HG02943 (cell line): ENCODE results near the gene TIMMDC1.
"Not testable (repeated sequence)": the region's sequence is repeated elsewhere in the genome, so short reads cannot be mapped to it uniquely, and the experiment has no call there.

Source experiments
- ATAC-seq: cut with Tn5 transposase; IDR thresholded peaks from one replicate; pipeline ENCODE4 v1.9.1; 2021; ENCODE audit warnings: mild to moderate bottlenecking, low read depth, moderate library complexity; ENCODE audit not compliant: unreplicated experiment

Gene TIMMDC1

GRCh38 chr3:119508172-119508845 is 10.0 kb downstream of the TIMMDC1 start:
- ATAC-seq, result no peak

- no peak for ATAC-seq
Measured at GRCh38 chr3:119510690-119511089, 12.3 kb downstream of the TIMMDC1 start.

- no peak for ATAC-seq
Measured at GRCh38 chr3:119514637-119515036, 16.3 kb downstream of the TIMMDC1 start.

DNA sequence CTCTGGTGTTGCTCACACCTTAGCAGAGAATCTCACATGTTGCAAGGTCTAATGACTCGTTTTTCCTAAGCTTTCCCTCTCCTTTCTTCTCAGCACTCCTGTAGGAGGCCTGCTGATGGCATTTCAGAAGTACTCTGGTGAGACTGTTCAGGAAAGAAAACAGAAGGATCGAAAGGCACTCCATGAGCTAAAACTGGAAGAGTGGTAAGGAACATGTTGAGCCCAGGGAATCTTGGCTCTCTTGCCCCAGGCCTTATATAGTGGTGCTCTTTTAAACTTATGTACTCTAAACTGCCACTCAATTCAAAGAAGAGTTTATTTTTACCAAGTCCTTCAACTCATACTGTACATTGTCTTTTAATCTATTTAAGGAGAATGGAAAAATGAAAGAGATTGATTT is 18.8 kb downstream of the TIMMDC1 start:
- ATAC-seq, result no peak

DNA sequence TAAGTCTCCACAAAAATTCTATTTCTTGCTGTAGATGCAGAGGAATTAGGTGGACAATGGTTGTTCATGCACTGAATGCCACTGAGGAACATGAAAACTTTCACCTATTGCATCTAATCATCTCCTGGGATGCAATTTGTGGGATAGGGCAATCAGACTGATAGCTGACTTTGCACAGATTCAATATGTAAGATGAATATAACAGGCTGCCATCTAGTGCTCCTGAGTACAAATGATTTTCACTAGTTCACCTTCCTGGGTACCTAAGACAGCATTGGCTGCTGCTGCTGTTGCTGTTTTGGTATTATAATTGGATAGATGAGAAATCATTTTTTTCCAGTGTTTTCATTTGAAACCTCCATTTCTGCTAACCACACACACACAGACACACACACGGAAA is 19.7 kb downstream of the TIMMDC1 start:
- ATAC-seq, result no peak

GRCh38 chr3:119524931-119525662 is 26.8 kb downstream of the TIMMDC1 start:
- ATAC-seq, result no peak

DNA sequence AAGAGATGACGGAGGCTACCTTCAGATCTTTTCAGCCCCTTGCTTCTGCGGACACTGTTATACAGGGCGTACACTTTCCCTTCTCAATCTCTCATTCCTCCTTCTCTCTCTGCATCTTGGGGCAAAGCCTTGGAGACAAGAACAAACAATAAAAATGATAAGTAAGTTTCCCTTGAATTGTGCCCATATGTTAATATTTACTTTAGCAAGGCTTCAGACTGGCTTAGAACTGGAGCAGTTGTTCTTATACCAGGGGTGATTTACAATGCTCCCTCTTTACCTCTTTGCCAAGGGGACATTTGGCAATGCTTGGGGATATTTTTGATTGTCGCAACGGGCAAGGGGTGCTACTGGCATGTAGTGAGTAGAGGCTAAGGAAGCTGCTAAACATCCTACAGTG is 29.4 kb downstream of the TIMMDC1 start:
- no peak for ATAC-seq

- ATAC-seq, result no peak
Measured at GRCh38 chr3:119529883-119530282, 31.5 kb downstream of the TIMMDC1 start.

- no peak for ATAC-seq
Measured at GRCh38 chr3:119530456-119530855, 32.1 kb downstream of the TIMMDC1 start.

- ATAC-seq, result no peak
Measured at GRCh38 chr3:119531151-119531550, 32.8 kb downstream of the TIMMDC1 start.

DNA sequence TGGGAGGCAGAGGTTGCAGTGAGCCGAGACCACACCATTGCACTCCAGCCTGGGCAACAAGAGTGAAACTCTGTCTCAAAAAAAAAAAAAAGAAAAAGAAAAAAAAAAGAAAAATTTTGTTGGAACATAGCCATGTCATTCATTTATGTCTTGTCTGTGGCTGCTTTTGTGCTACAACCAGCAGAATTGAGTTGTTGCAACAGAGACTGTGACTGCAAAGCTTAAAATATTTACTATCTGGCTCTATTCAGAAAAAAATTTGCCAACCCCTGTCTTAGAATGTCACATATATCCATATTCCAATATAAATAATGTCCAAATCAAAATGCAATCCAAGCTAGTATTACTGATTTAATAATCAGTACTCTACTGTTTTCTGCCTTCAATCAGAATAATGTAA is 35.9 kb downstream of the TIMMDC1 start:
- no peak for ATAC-seq

DNA sequence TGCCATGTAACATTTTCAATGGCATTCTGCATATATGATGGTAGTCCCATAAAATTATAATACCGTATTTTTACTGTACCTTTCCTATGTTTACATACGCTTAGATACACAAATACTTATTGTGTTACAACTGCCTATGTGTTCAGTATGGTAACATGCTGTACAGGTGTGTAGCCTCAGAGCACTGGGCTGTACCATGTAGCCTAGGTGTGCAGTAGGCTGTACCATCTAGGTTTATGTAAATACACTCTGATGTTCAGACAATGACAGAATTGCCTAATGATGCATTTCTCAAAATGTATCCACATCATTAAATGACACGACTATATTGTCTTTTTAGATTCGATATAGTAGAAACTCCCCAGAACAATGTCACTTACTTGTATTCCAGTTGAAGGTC is 38.4 kb downstream of the TIMMDC1 start:
- ATAC-seq, result no peak

GRCh38 chr3:119538772-119539171 is 40.4 kb downstream of the TIMMDC1 start:
- ATAC-seq, result no peak

- ATAC-seq, result no peak
Measured at GRCh38 chr3:119541547-119541946, 43.2 kb downstream of the TIMMDC1 start.

GRCh38 chr3:119542168-119542767 is 43.9 kb downstream of the TIMMDC1 start:
- no peak for ATAC-seq

DNA sequence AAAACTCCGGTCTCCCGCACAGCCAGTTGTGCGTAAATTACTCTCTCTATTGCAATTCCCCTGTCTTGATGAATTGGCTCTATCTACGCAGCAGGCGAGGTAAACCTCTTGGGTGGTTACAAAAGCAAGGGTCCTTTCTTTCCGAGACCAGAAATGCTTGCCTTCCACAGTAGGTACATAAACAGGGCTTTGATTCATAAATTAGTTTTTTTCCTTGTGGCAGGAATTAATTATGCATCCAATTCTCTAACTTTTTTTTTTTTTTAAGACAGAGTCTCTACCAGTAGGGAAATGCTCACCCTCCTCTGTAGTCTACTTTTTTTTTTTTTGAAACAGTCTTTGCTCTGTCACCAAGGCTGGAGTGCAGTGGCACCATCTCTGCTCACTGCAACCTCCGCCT is 44.8 kb downstream of the TIMMDC1 start:
- ATAC-seq, result no peak

GRCh38 chr3:119547227-119547626 is 48.9 kb downstream of the TIMMDC1 start:
- no peak for ATAC-seq

DNA sequence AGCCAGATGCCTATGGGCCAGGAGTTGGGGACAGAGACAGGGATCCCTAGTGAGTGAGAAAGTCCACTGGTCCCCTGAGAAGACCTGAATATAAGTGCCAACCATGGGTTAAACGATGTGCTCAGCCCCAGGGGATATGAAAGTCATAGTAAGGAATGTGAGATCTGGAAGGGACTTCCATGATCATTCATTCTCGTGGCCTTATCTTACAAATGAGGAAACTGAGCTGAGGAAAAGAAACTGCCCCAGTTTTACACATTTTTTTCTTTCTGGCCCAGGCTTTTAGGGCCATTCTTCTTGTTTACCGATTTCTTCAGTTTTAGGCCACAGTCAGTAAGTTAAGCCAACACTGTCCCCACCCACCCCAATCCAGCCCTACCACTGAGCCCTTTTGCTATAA is 50.0 kb downstream of the TIMMDC1 start:
- no peak for ATAC-seq

GRCh38 chr3:119550192-119550910 is 52.0 kb downstream of the TIMMDC1 start:
- no peak for ATAC-seq

- ATAC-seq, result no peak
Measured at GRCh38 chr3:119551598-119551997, 53.3 kb downstream of the TIMMDC1 start.

GRCh38 chr3:119552928-119553327 is 54.6 kb downstream of the TIMMDC1 start:
- ATAC-seq, result not testable (repeated sequence)
